GM04504 (cell line): ENCODE measurements around the gene CPNE7.
"Not testable (repeated sequence)": the region's sequence is repeated elsewhere in the genome, so short reads cannot be mapped to it uniquely, and the experiment has no call there.

Source experiments
- DNase-seq: peaks from one replicate; pipeline ENCODE4 v3.0.0-alpha.2; 2012; ENCODE audit warnings: low read depth

CPNE7 gene

GRCh38 chr16:89583197-89583894, 7.8 kb downstream of the CPNE7 start:
- no peak for DNase-seq

GRCh38 chr16:89583895-89584644, 8.5 kb downstream of the CPNE7 start:
- no peak for DNase-seq

DNA sequence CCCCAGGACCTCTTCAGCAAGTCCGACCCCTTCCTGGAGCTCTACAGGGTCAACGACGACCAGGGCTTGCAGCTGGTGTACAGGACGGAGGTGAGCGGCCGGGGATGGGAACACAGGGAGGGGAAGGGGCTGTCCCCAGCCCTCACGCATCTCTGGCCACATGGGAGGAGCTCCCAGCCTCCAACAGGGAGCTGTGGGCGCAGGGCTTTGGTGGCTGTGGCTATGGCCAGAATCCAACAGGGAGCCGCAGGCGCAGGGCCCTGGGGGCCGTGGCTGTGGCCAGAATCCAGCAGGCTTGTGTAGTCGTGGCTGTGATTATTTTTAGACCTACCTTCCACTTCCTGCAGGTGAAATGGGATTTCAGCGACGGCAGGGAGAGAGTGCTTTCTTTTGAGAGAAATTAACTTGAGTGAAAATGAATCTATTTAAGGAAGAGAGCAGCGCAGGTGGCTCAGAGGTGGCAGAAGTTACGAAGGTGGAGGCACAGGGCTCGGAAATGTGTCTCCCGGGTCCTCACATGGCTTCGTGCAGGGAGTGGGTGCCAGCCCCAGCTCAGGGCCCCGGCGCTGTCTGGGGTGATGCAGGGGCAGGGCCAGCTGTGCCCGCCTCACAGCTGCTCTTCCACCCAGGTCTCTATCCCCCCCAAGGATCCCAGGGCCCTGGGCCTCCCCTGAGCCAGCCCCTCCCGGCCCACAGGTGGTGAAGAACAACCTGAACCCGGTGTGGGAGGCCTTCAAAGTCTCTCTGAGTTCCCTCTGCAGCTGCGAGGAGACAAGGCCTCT, 9.4 kb downstream of the CPNE7 start:
- DNase-seq, result no peak

GRCh38 chr16:89586218-89586617, 10.7 kb downstream of the CPNE7 start:
- DNase-seq, result no peak

DNA sequence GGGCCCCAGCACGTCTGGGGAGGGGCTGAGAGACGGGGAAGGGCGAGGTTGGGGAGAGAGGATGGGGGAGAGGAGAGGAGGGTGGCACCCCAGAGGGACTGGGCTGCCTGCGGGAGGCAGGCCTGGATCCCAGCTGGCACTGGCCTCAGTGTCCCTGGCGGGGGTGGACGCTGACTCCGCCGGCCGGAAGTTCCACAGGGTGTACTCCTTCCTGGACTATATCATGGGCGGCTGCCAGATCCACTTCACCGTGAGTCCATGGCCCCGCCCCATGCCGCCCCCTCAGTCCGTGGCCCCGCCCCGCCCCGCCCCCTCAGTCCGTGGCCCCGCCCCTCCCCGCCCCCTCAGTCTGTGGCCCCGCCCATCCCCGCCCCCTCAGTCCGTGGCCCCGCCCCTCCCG, 11.3 kb downstream of the CPNE7 start:
- DNase-seq, result no peak

GRCh38 chr16:89587676-89588075, 12.1 kb downstream of the CPNE7 start:
- DNase-seq, result not testable (repeated sequence)

GRCh38 chr16:89588413-89589109, 13.0 kb downstream of the CPNE7 start:
- no peak for DNase-seq

DNA sequence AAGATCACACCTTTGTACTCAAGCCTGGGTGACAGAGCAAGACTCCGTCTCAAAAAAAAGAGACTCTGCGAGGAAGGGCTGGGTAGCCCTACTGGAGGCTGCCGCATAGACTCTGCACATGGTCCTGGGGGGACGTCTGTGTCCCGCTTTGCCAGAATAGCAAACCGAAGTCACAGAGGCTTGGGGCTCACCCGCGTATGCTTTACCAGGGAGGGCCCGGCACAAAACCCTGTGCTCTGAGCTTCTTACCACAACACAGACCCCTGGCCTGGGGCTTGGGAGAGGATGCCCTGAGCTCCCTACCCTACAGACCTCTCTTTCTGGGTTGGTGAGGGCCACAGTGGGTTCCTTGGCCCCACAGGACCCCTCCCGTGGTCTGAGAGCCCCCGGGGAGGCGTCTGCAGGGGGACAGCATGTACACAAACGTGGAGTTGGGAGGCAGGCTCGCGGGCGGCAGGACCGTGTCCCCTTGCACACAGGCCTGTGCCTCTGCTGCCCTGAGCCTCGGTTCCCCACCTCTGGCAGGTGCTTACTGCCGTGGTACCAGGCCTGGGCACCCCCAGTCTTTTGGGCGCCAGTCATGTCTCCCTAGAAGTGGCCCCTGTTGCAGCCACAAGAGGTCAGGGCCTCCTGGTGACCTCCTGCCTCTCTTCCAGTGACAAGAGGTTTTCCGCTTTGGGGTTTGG, 13.8 kb downstream of the CPNE7 start:
- DNase-seq, result no peak

GRCh38 chr16:89593841-89594240, 18.3 kb downstream of the CPNE7 start:
- DNase-seq, result no peak

DNA sequence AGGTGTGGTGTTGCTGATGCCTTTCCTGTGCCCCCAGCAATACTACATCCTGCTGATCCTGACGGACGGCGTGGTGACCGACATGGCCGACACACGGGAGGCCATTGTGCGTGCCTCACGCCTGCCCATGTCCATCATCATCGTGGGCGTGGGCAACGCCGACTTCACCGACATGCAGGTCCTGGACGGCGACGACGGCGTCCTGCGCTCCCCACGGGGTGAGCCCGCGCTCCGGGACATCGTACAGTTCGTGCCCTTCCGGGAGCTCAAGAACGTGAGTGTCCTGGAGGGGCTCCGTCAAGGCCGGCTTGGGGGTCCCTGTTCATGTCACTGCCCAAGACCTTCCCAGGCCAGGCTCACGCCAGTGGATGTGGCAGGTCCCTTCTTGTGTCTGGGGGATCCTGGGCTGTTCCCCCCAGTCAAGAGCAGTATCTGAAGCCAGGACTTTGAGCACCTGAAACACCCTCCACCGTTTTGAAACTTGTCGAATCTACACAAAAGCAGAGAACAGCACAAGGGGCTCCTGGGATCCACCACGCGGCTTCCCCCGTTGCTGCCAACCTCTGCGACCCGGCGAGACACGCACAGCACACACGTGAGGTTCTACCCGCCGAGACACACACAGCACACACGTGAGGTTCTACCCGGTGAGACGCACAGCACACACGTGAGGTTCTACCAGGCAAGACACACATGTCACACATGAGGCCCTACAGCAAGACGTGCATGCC, 19.9 kb downstream of the CPNE7 start:
- DNase-seq, result no peak

DNA sequence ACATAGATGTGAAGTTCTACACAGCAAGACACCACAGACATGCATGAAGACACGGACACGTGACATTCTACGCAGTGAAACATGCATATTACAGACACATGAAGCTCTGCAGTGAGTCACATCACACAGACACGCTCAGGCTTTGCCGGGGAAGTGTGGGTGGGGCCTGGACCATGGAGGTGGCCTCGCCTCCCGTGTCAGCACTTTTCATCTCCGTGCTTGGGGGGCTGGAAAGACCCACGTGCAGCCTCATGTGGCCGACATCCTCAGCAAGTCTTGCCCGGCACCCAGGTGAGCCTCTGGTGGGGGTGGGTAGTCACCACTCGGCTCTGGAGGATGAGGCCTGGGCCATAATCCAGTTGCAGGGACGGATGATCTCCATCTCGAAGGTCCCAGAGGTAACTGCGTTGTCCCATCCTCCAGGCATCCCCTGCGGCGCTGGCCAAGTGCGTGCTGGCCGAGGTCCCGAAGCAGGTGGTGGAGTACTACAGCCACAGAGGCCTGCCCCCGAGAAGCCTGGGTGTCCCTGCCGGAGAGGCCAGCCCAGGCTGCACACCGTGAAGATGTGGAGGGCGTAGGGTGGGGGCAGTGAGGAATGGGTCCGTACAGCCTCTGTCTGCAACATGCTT, 20.6 kb downstream of the CPNE7 start:
- no peak for DNase-seq

DNA sequence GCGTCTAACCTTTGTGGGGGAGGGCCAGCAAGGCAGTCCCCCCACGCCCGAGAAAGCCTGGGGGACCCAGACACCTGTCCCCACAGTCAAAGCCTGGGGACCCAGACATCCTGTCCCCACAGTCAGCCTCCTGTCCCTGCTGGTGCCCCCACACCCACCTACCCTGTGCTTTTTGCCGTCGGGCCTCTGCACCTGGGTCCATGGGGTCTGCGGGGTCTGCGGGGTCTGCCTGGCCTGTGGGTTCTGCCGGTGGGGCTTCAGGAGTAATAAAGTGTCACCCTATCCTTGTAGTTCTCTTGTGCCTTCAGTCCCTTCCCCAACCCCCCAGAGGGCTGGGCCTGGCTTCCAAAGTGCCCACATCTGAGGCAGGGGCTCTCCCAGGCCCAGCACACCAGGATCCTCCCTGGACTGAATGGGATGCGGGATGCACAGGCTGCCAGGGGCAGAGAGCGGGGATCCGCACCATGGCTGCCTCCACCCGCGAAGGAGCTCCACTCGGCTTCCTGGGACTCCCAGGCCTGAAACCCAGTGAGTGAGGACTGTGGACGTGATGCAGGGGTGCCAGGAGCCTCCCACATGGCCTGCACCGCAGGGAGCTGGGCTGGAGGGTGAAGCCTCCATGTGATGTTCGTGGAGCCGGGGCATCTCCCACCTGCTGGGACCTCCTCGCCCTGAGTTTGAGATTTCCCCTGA, 21.5 kb downstream of the CPNE7 start:
- DNase-seq, result no peak

DNA sequence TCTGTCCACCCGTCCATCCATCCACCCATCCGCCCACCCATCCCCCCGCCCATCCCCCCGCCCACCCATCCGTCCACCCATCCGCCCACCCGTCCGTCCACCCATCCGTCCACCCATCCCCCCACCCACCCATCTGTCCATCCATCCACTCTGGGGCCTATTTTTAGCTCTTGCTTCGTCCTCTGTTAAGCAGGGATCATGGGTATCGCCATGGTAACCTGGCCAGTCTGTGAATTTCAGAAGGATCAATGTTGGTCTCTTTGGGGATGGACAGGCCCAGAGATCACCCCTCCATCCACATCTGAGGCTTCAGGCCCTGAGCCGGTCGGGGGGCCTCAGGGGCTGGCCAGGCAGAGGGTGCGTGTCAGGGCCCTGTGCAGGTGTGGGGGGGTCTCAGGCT, 22.6 kb downstream of the CPNE7 start:
- no peak for DNase-seq

DNA sequence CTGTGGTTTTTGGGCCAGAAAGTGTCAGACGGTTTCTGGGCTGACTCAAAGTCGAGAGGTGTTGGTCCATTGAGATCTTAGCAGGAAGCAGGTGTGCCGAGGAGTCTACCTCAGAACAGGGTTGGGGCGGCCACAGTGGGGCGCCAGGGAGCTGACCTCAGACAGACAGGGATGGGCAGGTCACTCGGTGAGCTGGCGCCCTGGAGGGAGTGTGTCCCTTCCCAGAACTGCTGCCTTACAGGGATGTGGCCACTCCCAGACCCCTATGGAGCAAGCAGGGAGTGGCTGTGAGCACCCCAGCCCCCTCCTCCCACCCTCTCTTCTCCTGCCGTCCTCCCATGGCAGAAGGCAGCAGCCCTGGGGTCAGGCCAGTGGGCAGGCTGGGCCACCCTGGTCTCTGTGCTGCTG, 23.9 kb downstream of the CPNE7 start:
- DNase-seq, result no peak

GRCh38 chr16:89599902-89600301, 24.3 kb downstream of the CPNE7 start:
- no peak for DNase-seq

- DNase-seq, result no peak
These were observed 24.9 kb downstream of the CPNE7 start for GRCh38 chr16:89600427-89600826.

DNA sequence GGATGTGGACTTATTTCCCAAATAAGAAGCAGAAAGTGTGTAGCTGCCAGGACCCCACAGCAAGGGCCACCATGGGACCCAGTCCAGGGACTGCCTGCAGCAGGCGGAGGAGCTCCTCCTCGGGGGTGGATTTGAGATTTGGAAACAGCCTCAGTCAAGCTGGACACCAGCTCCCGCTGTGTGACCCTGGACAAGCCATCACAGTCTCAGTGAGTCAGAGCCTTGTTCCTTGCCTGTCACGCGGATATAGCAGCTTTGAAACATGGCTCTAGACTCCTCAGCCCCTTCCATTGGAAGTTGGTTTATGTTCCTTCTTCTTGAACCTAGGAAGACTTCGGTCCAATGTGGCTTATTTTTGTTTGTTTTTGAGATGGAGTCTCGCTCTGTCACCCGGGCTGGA, 25.4 kb downstream of the CPNE7 start:
- no peak for DNase-seq

DNA sequence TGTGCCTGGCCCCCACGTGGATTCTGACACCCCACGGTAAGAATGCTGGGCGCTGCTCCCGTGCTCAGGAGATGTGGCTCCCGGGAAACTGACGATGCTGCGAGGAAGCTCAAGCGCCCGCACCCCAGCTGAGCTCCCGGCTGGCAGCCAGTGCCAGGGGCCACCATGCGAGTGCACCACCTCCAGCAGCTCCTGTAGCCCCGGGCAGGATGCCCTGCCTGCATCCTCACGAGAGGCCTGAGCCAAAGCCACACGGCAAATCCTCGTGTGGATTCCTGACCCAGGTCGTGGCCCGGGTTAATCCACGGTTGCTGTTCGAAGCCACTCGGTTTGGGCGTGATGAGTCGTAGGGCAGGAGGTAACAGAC, 26.3 kb downstream of the CPNE7 start:
- no peak for DNase-seq

DNA sequence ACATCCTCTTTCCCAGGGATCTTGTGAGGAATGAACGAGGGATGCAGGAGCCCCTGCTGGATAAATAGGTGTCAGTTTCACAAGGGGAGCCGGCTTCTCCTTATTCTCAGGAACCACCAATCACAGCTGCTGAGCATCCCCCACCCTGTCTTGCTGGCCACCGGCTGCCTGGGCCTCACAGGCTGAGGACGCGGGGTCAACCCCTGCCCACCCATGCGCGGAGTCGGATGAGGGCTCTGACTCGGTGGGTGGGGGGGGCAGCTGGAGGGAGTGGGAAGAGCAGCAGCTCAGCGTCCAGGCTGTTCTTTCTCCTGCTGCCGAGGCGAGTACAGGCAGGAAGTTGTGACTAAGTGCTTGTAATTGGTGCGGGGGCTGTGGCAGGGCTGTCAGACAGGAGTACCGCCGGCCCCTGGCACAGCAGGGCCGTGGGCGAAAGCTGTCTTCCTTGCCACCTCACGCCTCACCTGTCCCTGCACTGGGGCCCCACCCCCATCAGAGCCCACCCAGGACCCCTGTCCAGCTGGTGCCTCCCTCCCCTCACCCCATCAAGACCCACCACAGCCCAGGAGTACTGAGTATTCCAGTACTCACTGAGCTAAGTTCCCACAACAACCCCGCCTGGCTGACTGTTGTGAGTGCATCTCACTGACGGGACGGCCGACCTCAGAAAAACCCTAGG, 26.9 kb downstream of the CPNE7 start:
- DNase-seq, result peak; percentile 42
